ENCODE measurements around the gene ASPSCR1. TPM values are rescaled to one million over a fixed set of nuclear protein-coding genes. Genes with fewer than 3 reads are reported as not detected.

The ASPSCR1 gene
- total and polyA plus RNA-seq, 2 of the 13 experiments (the other 11 are each of a cell fraction or from before 2014, with no cell fraction given) = 274 to 314 TPM

DNA sequence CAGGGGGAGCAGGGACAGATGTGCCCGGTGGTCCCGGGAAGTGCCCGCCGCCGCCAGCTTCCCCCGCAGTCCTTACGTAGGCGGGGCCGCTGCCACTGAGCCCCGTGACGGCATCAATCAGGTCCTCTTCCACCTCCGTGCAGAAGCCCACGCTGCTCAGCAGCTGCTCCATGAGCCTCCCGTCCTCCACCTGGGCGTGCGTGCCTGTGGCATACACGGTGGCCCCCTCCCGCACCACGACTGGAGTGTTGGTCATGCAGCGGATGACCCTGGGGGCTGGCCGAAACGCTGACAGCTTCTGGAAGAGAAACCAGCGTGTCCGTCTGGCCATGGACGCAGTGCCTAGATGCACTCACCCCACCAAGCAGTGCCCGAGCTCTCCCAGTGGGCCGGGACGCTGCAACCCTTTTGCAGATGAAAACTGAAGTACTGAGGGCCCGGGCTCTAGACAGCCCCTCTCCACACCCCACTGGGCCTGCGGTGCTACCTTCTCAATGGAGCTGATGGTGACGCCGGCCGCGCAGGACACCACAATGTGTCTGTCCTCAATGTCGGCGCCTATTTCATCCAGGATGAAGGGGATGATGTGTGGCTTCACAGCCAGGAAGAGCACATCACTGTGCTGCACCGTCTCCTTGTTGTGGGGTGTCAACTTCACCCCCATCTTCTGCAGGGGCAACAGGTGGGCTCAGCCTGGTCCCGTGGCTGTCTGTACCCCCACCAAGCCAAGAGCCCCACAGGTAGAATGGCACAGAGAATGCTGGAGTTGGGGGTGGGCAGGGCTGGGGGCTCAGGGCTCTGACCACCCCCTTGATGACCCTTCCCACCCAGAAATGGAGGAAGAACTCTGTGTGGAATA is 42.4 kb upstream of the ASPSCR1 start (continued):
- TF ChIP-seq, protein P1, sequence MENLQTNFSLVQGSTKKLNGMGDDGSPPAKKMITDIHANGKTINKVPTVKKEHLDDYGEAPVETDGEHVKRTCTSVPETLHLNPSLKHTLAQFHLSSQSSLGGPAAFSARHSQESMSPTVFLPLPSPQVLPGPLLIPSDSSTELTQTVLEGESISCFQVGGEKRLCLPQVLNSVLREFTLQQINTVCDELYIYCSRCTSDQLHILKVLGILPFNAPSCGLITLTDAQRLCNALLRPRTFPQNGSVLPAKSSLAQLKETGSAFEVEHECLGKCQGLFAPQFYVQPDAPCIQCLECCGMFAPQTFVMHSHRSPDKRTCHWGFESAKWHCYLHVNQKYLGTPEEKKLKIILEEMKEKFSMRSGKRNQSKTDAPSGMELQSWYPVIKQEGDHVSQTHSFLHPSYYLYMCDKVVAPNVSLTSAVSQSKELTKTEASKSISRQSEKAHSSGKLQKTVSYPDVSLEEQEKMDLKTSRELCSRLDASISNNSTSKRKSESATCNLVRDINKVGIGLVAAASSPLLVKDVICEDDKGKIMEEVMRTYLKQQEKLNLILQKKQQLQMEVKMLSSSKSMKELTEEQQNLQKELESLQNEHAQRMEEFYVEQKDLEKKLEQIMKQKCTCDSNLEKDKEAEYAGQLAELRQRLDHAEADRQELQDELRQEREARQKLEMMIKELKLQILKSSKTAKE (CRISPR knock-in tag; IDR thresholded peaks at IDR 0.05; ENCODE audit: borderline replicate concordance) = peak; percentile 28; the same call in 1 of the 2 replicates
- TF ChIP-seq ZNF781 (CRISPR knock-in tag; IDR thresholded peaks at IDR 0.05; ENCODE audit: borderline replicate concordance, not compliant biosample characterization) (no peak), DNMT1 (CRISPR knock-in tag; IDR thresholded peaks at IDR 0.05) (peak; percentile 72; the same call in 1 of the 2 replicates), EEA1 (CRISPR knock-in tag; IDR thresholded peaks at IDR 0.05; ENCODE audit: borderline replicate concordance) (0 out of 2 replicates have a peak, but pooled peaks have one; percentile 17), POLR2G (IDR thresholded peaks at IDR 0.05; ENCODE audit: low read depth, low read length) (peak; percentile 25; the same call in 1 of the 2 replicates), CAMTA2 (CRISPR knock-in tag; IDR thresholded peaks at IDR 0.05; ENCODE audit: borderline replicate concordance) (no peak), ZNF749 (CRISPR knock-in tag; IDR thresholded peaks at IDR 0.05; ENCODE audit: borderline replicate concordance) (no peak), MAFF (IDR thresholded peaks at IDR 0.05; ENCODE audit: low read depth, low read length) (no peak), AGO2 (optimal IDR thresholded peaks at IDR 0.05; ENCODE audit: low read depth, low read length) (peak; percentile 81), ZNF326 (CRISPR knock-in tag; IDR thresholded peaks at IDR 0.05; ENCODE audit: borderline replicate concordance) (peak; percentile 26; the same call in 1 of the 2 replicates), SAFB2 (CRISPR knock-in tag; IDR thresholded peaks at IDR 0.05; ENCODE audit: borderline replicate concordance, low read depth) (0 out of 2 replicates have a peak, but pooled peaks have one; percentile 47), AGO1 (IDR thresholded peaks at IDR 0.05; ENCODE audit: low read depth, low read length, poor library complexity, severe bottlenecking) (peak; percentile 24), TAF1 (CRISPR knock-in tag; IDR thresholded peaks at IDR 0.05) (peak; percentile 28; the same call in 1 of the 2 replicates), BRD4 (CRISPR knock-in tag; IDR thresholded peaks at IDR 0.05) (peak; percentile 67; the same call in 1 of the 2 replicates)
- TF ChIP-seq, protein P2, sequence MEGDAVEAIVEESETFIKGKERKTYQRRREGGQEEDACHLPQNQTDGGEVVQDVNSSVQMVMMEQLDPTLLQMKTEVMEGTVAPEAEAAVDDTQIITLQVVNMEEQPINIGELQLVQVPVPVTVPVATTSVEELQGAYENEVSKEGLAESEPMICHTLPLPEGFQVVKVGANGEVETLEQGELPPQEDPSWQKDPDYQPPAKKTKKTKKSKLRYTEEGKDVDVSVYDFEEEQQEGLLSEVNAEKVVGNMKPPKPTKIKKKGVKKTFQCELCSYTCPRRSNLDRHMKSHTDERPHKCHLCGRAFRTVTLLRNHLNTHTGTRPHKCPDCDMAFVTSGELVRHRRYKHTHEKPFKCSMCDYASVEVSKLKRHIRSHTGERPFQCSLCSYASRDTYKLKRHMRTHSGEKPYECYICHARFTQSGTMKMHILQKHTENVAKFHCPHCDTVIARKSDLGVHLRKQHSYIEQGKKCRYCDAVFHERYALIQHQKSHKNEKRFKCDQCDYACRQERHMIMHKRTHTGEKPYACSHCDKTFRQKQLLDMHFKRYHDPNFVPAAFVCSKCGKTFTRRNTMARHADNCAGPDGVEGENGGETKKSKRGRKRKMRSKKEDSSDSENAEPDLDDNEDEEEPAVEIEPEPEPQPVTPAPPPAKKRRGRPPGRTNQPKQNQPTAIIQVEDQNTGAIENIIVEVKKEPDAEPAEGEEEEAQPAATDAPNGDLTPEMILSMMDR (CRISPR knock-in tag; IDR thresholded peaks at IDR 0.05) = no peak
- TF ChIP-seq, protein P3, sequence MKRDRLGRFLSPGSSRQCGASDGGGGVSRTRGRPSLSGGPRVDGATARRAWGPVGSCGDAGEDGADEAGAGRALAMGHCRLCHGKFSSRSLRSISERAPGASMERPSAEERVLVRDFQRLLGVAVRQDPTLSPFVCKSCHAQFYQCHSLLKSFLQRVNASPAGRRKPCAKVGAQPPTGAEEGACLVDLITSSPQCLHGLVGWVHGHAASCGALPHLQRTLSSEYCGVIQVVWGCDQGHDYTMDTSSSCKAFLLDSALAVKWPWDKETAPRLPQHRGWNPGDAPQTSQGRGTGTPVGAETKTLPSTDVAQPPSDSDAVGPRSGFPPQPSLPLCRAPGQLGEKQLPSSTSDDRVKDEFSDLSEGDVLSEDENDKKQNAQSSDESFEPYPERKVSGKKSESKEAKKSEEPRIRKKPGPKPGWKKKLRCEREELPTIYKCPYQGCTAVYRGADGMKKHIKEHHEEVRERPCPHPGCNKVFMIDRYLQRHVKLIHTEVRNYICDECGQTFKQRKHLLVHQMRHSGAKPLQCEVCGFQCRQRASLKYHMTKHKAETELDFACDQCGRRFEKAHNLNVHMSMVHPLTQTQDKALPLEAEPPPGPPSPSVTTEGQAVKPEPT (CRISPR knock-in tag; IDR thresholded peaks at IDR 0.05; ENCODE audit: low read depth) = 0 out of 2 replicates have a peak, but pooled peaks have one; percentile 54
- TF ChIP-seq, protein P4, sequence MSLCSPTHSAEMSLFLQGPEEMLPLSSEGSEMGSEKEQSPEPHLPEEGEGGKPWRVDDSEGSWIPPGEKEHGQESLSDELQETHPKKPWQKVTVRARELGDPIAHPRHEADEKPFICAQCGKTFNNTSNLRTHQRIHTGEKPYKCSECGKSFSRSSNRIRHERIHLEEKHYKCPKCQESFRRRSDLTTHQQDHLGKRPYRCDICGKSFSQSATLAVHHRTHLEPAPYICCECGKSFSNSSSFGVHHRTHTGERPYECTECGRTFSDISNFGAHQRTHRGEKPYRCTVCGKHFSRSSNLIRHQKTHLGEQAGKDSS (CRISPR knock-in tag; IDR thresholded peaks at IDR 0.05; ENCODE audit: borderline replicate concordance, low read depth) = 0 out of 2 replicates have a peak, but pooled peaks have one; percentile 24
